Stimulated activated naive CD4-positive, alpha-beta T cell treated with Interleukin-2 at 50 U/mL for 16 hours (primary cell): ENCODE data around the gene GALNS.

Experiments
- DNase-seq: peaks from one replicate; lab custom pipeline; 2025; lab: John Stamatoyannopoulos, UW

The GALNS gene

GRCh38 chr16:88875703-88876234, 19.0 kb upstream of the GALNS start:
- no peak for DNase-seq

- no peak for DNase-seq
These were observed 18.3 kb upstream of the GALNS start for GRCh38 chr16:88874938-88875599.

GRCh38 chr16:88872650-88873331, 16.0 kb upstream of the GALNS start:
- DNase-seq, result no peak

GRCh38 chr16:88871730-88872416, 15.1 kb upstream of the GALNS start:
- no peak for DNase-seq

- no peak for DNase-seq
These were observed 14.6 kb upstream of the GALNS start for GRCh38 chr16:88871349-88871702.

- DNase-seq, result no peak
These were observed 14.0 kb upstream of the GALNS start for GRCh38 chr16:88870608-88871348.

GRCh38 chr16:88869673-88869980, 12.9 kb upstream of the GALNS start:
- no peak for DNase-seq

GRCh38 chr16:88868974-88869672, 12.4 kb upstream of the GALNS start:
- DNase-seq, result no peak

GRCh38 chr16:88867581-88868246, 11.0 kb upstream of the GALNS start:
- DNase-seq, result no peak

- DNase-seq, result no peak
These were observed 9.6 kb upstream of the GALNS start, which contains the start of gene PABPN1L for GRCh38 chr16:88866151-88866920. Gene PABPN1L, minus strand, starts transcription at chr16:88866660. Its CDS starts 54 bp downstream, at chr16:88866606.

GRCh38 chr16:88865742-88866141, 9.0 kb upstream of the GALNS start:
- DNase-seq, result no peak

GRCh38 chr16:88865310-88865709, 8.6 kb upstream of the GALNS start:
- no peak for DNase-seq

GRCh38 chr16:88864521-88864920, 7.8 kb upstream of the GALNS start:
- DNase-seq, result no peak

- no peak for DNase-seq
These were observed 7.4 kb upstream of the GALNS start for GRCh38 chr16:88864099-88864498.

- DNase-seq, result no peak
These were observed 6.7 kb upstream of the GALNS start for GRCh38 chr16:88863426-88863825.

- DNase-seq, result no peak
These were observed 6.2 kb upstream of the GALNS start for GRCh38 chr16:88862968-88863367.

GRCh38 chr16:88861359-88861758, 4.6 kb upstream of the GALNS start:
- DNase-seq, result no peak

- DNase-seq, result no peak
These were observed 2.8 kb upstream of the GALNS start for GRCh38 chr16:88859381-88860091.

GRCh38 chr16:88857728-88858339, 1.1 kb upstream of the GALNS start:
- peak; percentile 75 for DNase-seq
